ENCODE measurements around the gene CDC20B. TPM values are rescaled to one million over a fixed set of nuclear protein-coding genes. Genes with fewer than 3 reads are reported as not detected.

CDC20B gene, protein sequence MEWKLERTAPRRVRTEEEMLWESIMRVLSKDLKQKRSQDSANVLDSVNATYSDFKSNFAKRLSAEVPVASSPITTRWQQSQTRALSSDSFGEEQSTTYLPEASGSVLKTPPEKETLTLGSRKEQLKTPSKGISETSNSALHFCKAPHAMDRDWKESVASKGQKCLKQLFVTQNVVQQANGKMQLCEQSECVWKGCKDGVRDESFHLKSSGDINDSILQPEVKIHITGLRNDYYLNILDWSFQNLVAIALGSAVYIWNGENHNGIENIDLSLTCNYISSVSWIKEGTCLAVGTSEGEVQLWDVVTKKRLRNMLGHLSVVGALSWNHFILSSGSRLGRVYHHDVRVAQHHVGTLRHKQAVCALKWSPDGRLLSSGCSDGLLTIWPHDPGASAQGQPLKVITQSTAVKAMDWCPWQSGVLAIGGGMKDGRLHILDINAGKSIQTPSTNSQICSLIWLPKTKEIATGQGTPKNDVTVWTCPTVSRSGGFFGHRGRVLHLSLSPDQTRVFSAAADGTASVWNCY
- not detected for total RNA-seq

DNA sequence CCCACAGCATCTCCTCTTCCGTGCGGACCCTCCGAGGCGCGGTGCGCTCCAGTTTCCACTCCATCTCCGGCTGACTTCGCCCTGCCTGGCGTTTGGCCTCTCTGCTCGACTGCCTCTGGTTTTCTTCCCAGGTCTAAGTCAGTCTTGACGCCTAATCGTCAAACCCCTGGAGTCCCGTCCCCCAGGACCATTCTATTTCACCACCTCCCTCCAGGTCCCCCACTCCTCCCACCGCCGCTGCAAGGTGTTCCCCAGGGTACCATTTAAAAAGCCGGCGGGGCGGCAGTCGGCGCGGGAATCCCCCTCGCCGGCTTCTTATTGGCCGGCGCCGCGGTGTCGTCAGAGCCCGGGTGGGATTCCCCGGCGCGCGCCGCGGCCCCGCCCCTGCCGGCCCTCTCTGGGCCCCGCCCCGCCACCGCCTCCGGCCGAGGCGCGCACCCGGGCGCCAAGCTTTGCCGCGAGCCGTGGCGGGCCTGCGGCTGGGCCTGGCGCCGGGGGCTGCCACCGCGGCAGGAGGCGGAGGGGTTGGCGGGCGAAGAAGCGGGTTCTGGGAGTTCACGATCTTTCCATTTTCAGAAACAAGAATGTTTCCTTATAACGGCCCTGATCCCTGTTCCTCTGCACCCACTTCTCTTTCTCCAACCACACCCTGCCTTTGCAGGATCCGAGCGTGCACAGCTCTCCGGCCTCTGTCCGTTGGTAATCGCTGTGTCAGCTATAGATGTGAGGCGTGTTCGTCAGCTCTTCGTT lies at the start of gene CDC20B:
CDC20B (minus strand) TSS at position 241 of the 750 bp plus-strand sequence; CDS start at position 64, 177 bp downstream.
- peak; percentile 96 for ATAC-seq (ENCODE audit: low FRiP score)
- TF ChIP-seq, protein P1, sequence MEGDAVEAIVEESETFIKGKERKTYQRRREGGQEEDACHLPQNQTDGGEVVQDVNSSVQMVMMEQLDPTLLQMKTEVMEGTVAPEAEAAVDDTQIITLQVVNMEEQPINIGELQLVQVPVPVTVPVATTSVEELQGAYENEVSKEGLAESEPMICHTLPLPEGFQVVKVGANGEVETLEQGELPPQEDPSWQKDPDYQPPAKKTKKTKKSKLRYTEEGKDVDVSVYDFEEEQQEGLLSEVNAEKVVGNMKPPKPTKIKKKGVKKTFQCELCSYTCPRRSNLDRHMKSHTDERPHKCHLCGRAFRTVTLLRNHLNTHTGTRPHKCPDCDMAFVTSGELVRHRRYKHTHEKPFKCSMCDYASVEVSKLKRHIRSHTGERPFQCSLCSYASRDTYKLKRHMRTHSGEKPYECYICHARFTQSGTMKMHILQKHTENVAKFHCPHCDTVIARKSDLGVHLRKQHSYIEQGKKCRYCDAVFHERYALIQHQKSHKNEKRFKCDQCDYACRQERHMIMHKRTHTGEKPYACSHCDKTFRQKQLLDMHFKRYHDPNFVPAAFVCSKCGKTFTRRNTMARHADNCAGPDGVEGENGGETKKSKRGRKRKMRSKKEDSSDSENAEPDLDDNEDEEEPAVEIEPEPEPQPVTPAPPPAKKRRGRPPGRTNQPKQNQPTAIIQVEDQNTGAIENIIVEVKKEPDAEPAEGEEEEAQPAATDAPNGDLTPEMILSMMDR (IDR thresholded peaks at IDR 0.05): no peak
- peak; percentile 37 for DNase-seq (ENCODE audit: low spot score)

DNA sequence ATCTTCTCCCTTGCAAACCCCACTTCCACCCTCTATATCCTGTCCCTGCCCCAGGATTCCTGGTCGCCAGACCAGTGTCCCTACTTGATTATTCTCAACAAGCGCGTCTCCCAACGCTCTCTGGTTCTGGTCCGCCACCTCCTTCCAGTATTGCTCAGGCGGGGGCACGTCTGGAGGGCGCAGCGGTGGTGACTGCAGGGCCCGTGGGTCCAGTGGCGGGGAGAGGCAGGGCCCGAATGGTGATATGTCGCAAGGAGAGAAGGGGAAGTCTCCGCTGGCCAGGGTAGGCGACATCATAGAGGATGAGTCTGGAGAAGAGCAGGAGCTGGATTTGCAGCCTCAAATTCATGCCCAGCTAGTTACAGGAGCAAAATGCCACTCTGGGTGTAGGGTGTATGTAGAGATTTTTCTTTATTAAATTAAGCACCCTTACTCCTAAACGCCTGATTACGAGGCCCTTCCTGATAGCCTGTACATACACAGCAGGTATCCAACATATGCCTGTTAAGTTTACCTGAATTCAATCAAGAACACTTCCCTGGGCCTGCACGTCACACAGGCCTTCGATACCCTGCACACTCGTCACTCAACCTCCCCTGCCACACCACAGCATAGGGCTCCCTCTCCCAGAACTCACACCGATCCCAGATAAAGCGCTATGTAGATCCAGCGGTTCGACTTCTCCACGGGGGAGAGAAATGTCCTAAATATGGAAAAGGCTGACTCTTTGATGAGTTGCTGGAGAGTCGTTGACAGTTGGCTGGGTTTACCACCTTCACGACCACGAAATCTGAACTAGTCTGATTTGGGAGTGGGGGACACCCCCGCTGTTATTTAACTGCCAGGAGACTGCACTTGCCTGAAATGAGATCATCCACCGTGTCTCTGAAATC lies 49.4 kb upstream of the CDC20B start:
- ATAC-seq (ENCODE audit: low FRiP score) (no peak), DNase-seq (ENCODE audit: low spot score) (no peak)
- TF ChIP-seq, protein P1 (IDR thresholded peaks at IDR 0.05): no peak

DNA sequence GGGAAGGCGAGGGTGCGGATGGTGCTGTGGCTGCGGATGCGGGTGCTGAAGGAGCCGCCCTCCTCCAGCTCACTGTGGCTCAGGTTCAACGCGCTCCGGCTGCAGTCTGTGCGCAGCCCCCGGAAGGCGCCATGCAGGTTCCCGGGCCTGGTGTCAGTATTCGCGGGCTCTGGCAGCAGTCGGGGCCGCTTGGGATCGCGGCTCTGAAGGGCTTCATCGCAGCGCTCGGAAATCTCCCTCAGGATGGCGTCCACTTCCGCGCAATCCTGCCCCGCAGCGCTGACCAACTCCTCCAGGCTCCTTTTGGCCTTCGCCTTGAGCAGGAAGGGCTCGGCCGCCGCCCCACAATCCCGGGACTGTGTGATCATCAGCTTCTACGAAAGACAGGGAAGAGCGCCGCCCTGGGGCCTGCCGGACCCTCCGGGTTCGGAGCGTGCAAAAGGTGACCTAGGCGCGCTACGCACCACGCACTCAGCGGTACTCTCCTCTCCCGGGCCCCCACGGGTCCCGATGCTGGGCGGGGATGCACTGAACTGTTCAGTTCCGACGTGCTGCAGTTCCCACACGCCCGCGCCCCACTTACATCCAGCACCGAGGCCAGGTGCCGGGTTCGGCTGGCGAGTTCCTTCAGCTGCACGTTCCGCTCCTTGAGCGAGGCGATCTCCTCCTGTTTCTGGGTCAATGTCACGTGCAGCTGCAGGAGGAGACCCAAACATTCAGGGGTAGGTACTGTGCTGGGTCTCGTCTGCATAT lies 47.6 kb upstream of the CDC20B start:
- ATAC-seq (ENCODE audit: low FRiP score): peak; percentile 37
- DNase-seq (ENCODE audit: low spot score): no peak
- TF ChIP-seq, protein P1 (IDR thresholded peaks at IDR 0.05): no peak

DNA sequence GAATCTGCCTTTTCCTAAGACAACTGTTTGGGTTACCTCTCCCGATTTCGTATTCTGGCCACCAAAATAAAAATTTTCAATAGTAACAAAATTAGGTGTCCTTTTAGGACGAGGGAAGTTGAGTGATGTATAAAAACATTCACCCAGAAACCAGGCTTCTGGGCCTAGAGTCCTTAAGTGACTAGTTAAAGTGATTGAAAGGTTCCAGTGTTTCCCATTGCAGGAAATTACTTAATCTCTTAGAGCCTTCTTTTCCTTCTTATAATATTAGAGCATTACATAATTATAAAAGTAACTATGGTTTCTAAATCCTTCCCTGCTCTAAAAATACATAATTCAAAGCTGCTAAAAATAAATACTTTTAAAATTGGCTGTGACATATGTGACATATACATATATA lies 46.8 kb upstream of the CDC20B start:
- no peak for DNase-seq (ENCODE audit: low spot score)
- no peak for ATAC-seq (ENCODE audit: low FRiP score)
- TF ChIP-seq, protein P1 (IDR thresholded peaks at IDR 0.05): no peak

DNA sequence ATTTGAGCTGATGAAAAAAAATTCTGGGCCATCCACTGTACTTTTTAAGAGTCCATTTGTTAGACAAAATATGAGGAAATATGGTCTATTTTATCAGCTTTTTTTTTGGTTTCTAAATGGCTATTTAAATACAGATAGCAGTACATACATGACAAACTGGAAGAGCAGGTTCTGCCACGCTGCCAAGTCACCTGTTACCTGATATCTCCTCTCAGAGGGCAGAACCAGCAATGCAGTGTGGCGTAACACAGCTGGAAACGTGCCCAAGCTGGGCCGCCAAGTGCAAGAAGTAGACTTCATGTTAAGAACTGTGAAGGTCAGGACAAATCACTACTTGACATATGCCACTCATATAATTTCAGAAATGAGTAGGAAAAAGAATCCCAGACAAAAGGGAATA lies 46.0 kb upstream of the CDC20B start:
- ATAC-seq (ENCODE audit: low FRiP score) (no peak), DNase-seq (ENCODE audit: low spot score) (no peak)
- TF ChIP-seq, protein P1 (IDR thresholded peaks at IDR 0.05): no peak
